GM12872 (cell line): ENCODE measurements around the gene ARHGAP30.

Source experiments
- CTCF ChIP-seq: IDR thresholded peaks from 3 replicates; pipeline ENCODE4 v1.5.1; 2011; ENCODE audit warnings: low read depth, mild to moderate bottlenecking, low read length, moderate library complexity; ENCODE audit not compliant: insufficient read depth

ARHGAP30 gene

GRCh38 chr1:161111117-161111516 lies 41.4 kb upstream of the ARHGAP30 start:
- TF ChIP-seq CTCF, result no peak

DNA sequence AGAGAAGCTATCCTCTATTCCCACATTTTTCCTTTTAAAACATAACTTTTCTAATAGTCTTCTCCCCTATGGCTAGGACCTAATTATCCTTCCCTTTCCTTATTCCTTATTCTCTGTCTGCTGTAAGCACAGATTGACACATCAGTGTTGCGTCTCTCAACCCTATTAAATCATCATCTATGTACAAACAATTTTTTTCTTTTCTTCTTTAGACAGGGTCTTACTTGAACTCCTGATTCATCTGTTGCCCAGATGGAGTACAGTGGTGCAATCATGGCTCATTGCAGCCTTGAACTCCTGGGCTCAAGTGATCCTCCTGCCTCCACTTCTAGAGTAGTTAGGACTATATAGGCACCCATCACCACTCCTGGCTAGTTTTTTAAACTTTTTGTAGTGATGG lies 36.7 kb upstream of the ARHGAP30 start:
- no peak for TF ChIP-seq CTCF

DNA sequence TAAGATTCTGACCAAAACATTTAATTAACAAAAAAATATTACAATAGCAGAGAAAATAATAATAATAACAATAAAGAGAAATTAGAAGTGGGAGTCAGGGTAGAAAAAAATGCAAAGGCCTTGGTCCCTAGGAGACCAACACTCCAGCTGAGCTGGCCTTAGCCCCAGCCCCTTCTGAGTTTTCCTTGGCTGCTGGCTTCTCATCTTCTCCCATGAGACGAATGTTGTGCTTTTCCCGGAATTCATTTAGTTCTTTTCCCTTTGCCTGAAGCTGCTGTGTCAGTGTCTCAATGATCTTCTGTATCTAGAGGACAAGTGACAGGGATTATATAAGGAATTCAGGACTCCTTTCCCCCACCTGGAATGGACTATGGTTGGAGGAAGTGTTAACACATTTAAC lies 30.9 kb upstream of the ARHGAP30 start:
- TF ChIP-seq CTCF, result no peak

- no peak for TF ChIP-seq CTCF
Observed at GRCh38 chr1:161099090-161099802, 29.6 kb upstream of the ARHGAP30 start.

- TF ChIP-seq CTCF, result peak; percentile 10; the same call in 1 of the 3 replicates
Observed at GRCh38 chr1:161098210-161099068, 28.7 kb upstream of the ARHGAP30 start, which contains the start of gene KLHDC9. Gene KLHDC9, plus strand, starts transcription at chr1:161098361. Its CDS starts 175 bp downstream, at chr1:161098536.

- TF ChIP-seq CTCF, result no peak
Observed at GRCh38 chr1:161096530-161096929, 26.8 kb upstream of the ARHGAP30 start.

GRCh38 chr1:161096015-161096414 lies 26.3 kb upstream of the ARHGAP30 start:
- TF ChIP-seq CTCF, result no peak
